KG1 (cell line): ENCODE data around the gene ADGRD1.
"Not testable (repeated sequence)": the region's sequence is repeated elsewhere in the genome, so short reads cannot be mapped to it uniquely, and the experiment has no call there.

ENCODE experiments used
- DNase-seq: peaks from one replicate; lab custom pipeline; 2025; lab: John Stamatoyannopoulos, UW

The ADGRD1 gene

DNA sequence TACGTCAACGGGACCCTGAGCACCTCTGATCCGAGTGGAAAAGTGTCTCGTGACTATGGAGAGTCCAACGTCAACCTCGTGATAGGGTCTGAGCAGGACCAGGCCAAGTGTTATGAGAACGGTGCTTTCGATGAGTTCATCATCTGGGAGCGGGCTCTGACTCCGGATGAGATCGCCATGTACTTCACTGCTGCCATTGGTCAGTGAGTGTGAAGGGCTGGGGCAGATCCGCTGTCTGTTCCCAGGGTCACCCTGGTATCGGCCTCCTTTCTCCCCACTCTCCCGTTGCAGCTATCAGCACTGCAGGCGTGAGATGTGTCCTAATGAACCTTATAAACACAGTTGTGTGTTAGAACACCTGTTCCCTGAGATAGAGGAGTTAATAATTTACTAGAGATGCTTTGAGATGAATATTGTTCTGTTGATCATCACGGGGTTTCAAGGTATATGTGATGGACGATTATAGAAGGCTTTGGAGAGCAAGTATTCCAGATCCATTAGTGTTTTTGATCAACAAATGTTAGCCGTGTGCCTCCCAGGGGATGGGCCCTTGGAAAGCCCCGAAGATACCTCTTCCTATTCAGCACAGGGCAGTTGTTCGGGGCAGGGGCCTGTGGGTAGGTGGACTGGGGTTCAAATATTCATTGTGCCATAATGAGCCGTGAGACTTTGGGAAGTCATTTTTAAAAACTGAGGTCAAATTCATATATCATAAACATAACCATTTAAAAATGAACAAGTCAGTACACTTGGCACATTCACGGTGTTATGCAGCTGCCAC lies 33.6 kb downstream of the ADGRD1 start:
- DNase-seq, result no peak

DNA sequence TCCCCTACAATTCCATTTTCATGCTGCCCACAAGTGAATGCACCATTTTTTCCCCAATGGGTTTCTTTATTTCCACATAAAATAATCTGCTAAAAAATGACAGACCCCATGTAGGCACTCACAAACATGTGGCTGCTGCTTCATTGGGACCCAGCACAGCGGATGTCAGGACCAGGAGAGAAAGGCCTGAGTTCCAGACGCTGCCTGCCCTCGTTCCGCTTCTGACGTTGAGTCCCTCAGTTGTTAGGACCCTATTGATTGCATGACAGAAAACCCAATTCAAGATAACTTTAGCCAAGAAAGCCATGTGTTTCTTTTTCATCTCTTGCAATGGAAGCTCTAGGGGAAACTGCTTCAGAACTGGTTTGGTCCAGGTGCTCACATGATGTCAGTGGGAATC lies 34.6 kb downstream of the ADGRD1 start:
- DNase-seq, result no peak

DNA sequence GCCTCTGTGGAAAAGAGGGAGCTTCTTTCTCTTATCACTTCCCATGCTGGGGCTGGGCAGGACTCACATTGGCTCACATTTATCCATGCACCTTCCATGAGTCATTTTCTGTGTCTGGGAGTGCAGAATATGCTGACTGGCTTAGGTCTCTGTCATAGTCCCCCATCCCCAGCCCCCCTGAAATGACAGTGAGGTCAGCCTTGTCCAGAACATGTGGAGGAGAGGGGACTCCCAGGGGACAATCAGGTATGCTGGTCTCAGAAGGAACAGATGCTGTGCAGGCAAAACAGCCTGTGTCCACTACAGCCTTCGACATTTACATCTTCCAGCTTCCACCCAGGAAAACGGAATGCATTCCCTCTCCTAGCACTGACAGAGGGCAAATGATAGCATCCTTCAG lies 35.0 kb downstream of the ADGRD1 start:
- DNase-seq, result no peak

DNA sequence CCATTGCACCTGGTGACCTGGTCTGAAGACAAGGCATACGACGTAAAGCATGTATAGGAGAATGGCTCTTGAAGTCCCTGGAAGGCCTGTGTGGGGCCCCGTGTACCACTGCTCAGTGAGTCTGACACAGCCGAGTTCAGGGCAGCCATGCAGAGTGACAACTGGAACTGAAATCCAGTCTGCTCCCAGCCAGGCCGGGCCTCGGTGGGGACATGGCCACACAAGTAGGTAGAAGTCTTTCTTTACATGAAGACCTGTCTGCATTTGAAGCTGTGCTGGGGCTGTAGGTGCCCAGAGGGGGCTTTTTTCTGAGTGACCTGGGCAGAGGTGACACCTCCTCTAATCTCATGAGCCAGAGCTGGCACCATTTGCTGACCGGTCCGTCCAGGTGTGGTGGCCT lies 35.7 kb downstream of the ADGRD1 start:
- DNase-seq, result no peak

DNA sequence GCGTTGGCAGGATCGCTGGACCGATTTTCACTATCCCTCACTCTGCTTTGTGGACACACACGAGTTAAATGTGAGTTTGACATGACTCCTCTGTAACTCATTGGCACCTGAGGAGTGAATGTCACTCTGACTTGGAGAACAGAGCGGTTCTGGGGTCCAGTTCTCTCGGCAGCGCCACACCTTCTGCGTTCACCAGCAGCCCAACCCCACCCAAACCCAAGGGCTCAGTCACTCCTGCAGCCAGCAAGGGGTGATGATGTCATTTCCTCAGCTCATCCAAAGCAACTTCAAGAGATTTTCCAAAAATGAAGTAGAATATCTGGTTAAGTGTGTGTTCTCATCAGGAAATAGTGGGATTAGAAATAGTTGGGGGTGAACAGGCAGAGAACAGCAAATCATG lies 36.3 kb downstream of the ADGRD1 start:
- DNase-seq, result no peak

DNA sequence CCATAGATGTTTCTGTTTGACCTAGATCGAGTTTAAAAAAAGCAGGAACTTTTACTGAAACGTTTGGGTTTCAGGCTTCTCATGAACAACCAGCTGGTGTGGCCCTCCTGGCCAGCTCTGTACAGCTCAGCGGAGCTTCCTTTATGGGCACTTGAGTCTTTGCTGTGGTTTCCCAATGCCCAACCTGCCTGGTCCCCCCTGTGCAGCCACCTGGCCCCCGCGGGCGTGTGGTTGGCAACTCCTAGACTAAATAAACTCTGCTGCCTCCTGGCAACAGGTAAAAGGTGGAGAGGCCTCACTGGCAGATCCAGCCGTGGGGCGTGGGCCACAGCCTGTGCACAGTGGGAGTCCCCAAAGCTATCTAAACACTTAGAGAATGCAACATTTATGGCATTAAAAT lies 38.7 kb downstream of the ADGRD1 start:
- DNase-seq, result no peak

DNA sequence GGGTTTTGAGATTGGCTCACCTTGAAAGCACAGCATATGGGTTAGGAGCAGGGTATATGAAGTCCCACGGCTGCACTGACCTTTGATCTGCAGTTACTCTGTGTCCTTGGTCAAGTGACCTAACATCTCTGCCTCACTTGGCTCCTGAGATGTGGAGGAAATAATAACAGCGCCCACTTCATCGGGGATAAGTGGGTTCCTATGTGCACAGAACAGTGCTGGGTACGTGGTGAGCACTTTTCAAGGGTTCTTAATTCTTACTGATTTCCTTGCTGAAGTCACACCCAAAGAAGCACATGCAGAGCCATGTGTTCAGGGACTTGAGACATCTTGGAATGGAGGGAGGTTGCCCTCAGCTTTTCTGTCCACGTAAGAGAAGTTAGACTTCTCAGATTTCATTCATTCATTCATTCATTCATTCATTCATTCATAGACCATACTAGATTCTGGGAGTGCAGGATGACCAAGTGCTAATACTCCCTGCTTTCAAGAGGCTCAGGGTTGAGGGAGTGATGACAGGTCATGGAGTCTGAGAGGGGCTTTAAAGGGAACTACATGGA lies 39.4 kb downstream of the ADGRD1 start:
- DNase-seq, result no peak

DNA sequence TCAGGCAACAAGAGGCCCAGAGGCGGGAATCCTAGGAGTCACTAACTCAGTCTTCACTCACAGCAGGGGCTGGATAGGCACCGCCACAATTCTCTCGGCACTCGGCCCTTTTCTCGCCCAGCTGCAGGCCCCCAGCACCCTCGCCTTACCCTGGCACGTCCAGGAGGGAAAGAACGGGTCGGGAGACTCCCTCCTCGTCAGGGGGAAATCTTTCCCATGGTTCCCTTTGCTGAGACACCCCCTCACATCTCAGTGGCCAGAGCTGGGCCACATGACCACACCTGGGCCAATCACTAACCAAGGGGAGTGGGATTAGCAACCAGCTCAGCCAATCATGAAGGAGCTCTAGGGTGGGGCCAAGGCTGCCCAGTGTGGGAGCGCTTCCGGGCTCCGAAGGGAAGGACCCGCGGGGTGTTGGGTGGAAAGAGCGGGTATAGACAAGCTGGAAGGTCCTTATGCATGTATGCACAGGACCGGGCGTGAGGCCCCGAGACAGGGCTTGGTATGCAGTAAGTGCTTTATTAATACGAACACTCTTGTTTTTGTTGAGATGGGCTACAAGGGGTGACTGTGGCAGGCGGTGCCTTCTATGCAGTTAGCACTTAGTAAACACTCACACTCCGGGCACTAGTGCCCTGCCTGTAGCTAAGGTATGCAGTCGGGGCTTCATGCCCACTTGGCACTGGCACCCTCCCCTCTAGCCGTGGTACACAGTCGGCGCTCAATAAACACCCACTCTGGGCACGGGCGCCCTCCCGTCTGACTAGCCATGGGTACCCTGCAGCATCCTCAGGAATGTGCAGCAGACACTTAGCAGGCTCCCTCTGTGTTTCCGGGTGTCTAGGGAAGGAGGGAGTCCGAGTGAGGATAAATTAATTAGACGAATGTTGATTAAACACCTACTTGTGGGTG lies 40.3 kb downstream of the ADGRD1 start:
- no peak for DNase-seq

DNA sequence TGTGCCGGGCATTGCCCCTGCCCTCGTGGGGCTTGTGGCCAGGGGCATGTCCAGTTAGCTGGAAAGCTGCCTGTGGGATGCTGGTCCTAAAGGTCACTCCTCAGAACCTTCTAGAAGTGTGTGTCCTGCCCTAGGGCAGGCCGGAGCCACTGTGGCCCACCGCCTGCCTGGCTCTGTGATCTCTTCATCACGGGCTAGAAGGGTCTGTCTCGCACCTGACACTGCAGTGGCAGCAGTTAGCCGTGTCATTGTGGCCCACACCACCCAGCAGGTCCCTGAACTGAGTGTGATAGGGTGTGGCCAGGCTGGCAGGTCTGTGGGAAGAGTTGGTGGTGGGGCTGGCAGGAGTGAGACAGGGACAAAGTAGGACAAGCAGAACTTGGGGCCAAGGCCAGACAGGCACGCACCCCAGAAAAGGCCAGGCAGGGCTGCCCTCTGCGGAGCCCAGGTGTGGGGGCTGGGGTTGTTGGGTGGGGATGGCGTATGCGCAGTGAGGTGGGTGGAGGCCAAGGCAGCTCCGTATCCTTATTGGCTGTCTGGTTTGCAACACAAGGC lies 41.2 kb downstream of the ADGRD1 start:
- DNase-seq, result no peak

DNA sequence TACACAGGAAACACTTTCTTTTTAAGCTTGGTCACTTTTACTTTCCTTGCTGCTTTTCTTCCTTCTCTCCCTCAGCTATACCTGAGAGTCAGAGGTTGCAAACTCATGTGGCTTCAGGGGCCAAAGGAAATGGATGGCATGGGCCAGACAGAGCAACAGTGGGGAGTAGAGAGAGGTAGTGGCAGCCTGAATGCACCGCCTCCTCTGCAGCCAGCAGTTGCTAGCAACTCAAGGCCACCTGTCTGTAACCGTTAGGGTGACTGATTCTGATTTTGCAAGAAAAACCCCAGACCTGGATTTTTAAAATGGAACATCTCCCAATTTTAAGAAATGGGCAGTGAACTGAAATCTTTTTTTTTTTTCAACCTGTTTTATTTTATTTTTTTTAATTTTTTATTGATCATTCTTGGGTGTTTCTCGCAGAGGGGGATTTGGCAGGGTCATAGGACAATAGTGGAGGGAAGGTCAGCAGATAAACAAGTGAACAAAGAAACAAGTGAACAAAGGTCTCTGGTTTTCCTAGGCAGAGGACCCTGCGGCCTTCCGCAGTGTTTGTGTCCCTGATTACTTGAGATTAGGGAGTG lies 41.8 kb downstream of the ADGRD1 start:
- not testable (repeated sequence) for DNase-seq

DNA sequence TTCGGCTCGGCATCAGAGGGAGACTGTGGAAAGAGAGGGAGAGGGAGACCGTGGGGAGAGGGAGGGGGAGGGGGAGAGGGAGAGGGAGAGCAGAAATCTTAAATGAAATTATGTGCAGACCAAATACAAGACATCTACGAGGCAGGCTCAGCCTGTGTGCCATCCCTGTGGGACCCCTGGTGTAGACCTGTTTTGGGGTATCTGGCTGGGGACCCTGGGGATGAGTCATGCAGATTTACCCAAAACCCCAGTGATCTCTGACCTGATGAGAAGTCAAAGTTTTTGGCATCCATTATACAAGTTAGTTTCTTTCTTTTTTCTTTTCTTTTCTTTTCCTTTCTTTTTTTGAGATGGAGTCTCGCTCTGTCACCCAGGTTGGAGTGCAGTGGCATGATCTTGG lies 44.4 kb downstream of the ADGRD1 start:
- no peak for DNase-seq

DNA sequence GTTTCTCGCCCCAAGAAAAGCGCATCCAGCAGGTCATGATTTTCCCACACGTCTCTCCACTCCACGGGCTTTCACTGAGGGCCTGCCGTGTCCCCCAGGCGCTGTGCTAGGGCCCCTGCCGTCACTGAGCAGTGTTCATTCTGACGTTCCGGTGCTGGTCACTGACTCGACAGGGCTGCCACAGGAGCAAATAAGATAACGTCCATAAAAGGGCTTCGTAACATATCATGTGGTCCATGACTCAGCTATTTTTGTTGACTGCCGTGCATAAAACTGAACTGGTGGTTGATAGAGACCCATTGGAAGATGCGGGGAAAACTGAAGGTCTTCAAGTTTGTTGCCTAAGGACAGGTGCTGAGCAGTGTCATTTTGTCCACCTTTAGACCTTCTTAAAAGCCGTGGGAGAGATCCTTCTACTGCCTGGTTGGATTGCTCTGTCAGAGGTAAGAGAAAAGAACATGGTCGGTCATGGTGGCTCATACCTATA lies 46.3 kb downstream of the ADGRD1 start:
- no peak for DNase-seq

DNA sequence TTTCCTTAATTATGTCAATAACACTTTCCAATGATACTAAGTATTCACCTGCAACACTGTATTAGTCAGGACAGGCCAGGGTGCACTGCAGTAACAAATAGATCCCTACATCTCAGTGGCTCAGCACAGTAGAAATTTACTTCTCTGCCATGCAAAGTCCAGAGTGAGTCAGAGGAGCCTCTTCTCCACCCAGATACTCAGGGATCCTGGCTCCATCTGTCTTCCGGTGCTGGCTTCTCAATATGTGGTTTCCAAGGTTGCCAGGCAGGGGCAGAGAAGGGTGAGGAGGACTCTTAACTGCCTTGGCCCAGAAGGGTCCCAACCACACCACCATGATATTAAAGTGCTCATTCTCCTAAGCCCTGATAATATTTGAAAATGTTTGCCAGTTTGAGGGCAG lies 47.8 kb downstream of the ADGRD1 start:
- DNase-seq, result no peak

DNA sequence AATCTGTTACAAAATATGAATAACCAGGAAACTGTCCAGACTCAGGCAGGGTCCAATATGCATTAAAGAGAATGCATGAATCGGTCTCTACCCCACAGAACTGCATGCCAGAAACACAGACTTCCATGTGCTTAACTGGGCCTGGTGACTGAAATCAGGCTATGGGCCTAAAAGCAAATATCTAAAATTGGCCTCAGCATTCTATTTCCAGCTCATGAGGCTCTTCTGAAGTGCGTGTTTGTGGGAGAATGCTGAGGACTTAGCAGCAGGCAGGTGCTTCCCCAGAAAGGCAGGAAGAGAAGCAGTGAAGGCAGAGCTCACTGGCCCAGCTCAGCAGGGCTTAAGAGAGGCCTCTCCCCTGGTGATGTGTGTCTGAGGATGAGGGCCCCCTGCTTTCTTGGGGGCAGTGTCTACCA lies 48.5 kb downstream of the ADGRD1 start:
- DNase-seq, result no peak

DNA sequence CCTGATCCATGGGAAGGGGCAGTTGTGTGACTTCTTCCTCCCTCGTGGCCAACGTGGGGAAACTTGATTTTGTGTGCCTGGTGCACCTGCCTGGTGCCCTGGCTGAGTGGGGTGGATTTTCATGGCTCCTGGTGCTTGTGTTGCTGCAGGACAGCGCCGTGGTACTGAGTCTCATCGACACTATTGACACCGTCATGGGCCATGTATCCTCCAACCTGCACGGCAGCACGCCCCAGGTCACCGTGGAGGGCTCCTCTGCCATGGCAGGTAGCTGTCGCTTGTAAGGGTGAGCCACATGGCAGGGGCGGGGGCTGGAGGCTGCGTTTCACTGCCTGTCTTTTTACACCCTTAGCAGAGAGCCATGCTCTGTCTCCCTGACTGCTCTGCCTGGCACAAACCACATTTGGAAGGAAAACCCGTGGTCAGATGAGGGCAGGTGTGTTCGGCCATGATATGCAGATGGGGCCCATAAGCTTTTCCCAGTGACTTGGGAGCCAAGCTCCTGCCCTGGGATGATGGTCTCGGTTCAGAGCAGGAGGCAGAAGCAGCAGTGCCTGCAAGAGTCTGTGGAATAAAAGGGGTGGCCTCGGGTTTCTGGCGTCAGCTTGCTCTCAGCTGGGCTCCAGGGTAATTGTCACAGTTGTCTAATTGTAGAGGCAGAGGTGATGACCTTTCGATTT lies 49.5 kb downstream of the ADGRD1 start:
- DNase-seq, result no peak

DNA sequence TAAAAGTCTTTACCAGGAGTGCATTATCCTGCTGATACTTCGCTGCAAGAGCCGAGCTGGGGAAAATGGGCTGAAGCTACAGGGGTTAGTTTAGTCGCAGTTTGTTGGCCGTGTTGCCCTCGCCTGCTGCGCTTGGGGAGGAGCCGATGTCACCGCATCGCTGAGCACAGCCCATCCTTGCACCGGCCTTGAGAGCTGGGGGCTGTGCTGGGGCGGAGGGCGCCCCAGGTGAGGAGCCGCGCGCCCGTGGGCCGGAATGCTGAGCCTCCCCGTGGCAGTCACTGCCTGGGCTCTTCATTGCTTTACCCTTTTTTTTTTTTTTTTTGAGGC lies 50.0 kb downstream of the ADGRD1 start:
- no peak for DNase-seq

DNA sequence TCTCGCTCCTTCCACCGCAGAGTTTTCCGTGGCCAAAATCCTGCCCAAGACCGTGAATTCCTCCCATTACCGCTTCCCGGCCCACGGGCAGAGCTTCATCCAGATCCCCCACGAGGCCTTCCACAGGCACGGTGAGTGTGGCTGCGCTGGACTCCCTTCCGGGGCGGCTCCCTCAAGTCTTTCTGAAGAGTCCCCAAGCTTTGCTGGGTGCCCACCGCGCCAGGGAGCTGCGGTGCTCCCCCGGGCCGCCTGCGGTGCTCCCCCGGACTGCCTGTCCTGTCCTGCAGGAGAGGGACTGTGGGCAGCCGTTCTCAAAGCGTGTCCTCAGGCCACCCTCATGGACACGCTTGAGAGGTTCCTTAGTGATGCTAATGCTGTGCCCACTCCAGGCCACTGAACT lies 50.5 kb downstream of the ADGRD1 start:
- DNase-seq, result no peak

DNA sequence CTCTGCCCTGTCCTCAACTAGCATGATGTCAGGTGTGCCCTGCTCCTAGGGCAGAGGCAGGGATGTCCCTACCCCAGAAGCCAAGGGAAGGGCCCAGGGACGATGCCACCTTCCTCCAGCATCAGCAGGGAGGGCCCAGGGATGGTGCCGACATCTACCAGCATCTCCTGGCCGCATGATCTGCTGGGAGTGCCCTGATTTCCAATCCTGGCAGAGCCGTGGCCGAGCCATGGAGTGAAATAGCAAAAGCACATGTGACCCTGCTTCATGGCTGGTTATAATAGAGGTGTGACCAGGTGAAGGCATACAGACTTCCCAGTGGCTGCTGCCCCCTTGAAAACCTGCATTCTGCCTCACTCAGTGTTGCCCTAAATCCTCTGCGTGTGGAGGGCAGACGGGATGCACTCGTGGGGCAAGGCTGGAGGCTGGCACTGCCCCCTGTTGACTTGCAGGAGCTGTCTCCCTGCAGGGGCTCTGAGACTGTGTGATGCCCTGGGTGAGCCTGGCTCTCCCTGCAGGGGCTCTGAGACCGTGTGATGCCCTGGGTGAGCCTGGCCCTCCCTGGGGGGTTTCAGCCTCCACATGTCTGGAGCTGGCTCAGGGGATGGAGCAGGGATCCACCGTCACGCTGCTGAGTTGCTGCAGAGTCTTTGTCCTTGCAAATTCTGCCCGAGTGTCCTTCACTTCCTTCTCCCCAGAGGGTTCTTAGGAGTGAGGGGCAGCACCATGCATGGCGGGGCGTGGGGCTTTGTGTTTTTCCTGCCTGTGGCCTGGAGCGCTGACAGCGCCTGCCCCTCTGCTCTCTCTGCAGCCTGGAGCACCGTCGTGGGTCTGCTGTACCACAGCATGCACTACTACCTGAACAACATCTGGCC lies 51.7 kb downstream of the ADGRD1 start:
- no peak for DNase-seq

DNA sequence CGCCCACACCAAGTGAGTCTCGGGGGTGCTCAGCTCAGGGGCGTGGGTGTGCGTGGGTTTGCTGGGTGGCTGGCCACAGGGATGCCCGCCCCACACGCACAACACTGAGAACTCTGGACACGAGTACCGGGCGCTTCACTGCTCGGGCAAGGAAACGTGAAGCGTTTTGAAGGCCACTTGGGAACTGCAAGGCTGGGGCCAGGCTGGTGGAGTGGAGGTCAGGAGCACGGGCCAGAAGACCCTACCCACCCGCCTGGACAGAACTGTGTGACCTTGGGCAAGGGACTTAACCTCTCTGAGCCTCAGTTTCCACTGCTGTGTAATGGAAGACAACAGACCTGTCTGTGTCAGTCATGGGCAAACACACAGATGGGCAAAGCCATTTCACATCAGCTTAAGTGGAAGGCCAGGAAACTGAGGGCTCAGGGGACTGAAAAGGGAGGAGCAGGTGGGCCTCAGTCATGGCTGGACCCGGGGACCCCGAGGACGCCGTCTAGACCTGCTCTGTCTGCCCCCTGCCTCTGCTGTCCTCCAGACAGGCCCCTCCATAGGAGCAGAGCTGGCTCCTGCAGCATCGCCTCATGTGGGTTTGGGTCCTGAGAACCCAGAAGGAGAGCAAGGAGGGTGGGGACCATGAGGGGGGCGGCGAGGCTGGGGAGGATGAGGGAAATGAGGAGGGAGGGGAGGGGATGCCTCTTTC lies 52.5 kb downstream of the ADGRD1 start:
- no peak for DNase-seq
